ENCODE data around the gene PPP1R10.

DNA sequence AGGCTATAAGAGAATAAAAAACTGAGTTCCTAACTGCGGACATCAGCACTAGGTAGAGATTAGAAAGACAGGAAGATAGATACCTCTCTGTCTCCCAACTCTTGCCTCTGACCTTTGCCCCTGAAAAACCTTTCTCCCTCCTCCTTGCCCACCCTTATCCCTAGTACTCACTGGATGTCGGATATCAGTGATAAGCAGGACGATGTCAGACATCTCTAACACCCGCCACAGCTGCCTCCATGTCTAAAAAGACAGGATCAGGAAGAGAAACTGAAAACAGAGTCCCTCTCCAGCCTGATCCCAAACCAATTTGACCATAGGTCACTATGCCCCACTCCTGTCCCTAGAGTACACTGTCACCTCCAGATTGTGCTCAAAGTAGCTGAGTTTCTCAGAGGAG lies 62.6 kb downstream of the PPP1R10 start:
- TF ChIP-seq FOXP2 (optimal IDR thresholded peaks at IDR 0.05; ENCODE audit: control extremely low read depth, extremely low read length, insufficient read depth), result no peak
- no peak for TF ChIP-seq EZH2 (IDR thresholded peaks at IDR 0.05)
- TF ChIP-seq POLR2AphosphoS5 (IDR thresholded peaks at IDR 0.05; ENCODE audit: borderline replicate concordance, low read depth, low read length), result no peak
